Panc1 (cell line): Measurements from ENCODE around the gene PRR13. TPM values are rescaled to one million over a fixed set of nuclear protein-coding genes. Genes with fewer than 3 reads are reported as not detected.
"Not testable (repeated sequence)": the region's sequence is repeated elsewhere in the genome, so short reads cannot be mapped to it uniquely, and the experiment has no call there.

Experiments
- ATAC-seq: fragments of 200-7000 bp; cut with Tn5 transposase; 2 replicates; pipeline ENCODE4 v1.9.1; 2020; ENCODE audit warnings: mild to moderate bottlenecking, moderate library complexity
- BruUV-seq: library from RNA; stranded (reverse); fragments of 400-500 nt; replicated peaks from 2 replicates; lab custom pipeline; 2021; lab: Mats Ljungman, UMichigan
- CTCF ChIA-PET: fragments of 300-600 bp; sonication (Branson Sonifier 250); formaldehyde crosslinking; loops from one replicate; lab custom pipeline; 2022; ENCODE audit warnings: antibody characterized with exemption; lab: Charles Lee
- POLR2A ChIA-PET: fragments of 300-600 bp; sonication (Branson Sonifier 250); formaldehyde crosslinking; loops from one replicate; lab custom pipeline; 2022; ENCODE audit warnings: antibody characterized with exemption; lab: Charles Lee
- DNase-seq: peaks from one replicate; pipeline ENCODE4 v3.0.0-alpha.2; 2010; ENCODE audit warnings: low read depth, low spot score
- H3K27ac ChIP-seq: 2 replicates; pipeline ENCODE4 v1.5.1; 2011; ENCODE audit warnings: mild to moderate bottlenecking, low read length, inconsistent platforms
- H3K27me3 ChIP-seq: fragments of 200-500 bp; sonication (Bioruptor generic); 2 replicates; pipeline ENCODE4 v1.6.0; 2014; ENCODE audit warnings: low read length, inconsistent platforms; ENCODE audit not compliant: control insufficient read depth, insufficient read depth
- H3K36me3 ChIP-seq: fragments of 200-500 bp; sonication (Bioruptor generic); 2 replicates; pipeline ENCODE4 v1.5.1; 2014; ENCODE audit warnings: inconsistent platforms, mild to moderate bottlenecking, low read length, moderate library complexity; ENCODE audit not compliant: control insufficient read depth, insufficient read depth
- H3K4me1 ChIP-seq: 2 replicates; pipeline ENCODE4 v1.5.1; 2011; ENCODE audit warnings: inconsistent platforms, mild to moderate bottlenecking, low read length, moderate library complexity; ENCODE audit not compliant: control insufficient read depth, insufficient read depth
- H3K4me3 ChIP-seq, 2 experiments: 2 replicates each; pipeline ENCODE4 v1.5.1; 2011 to 2012; ENCODE audit warnings: low read depth in 2 of 2, low read length in 2 of 2, mild to moderate bottlenecking in 2 of 2, inconsistent platforms in 1 of 2, moderate library complexity in 1 of 2
- H3K9me3 ChIP-seq: fragments of 200-500 bp; sonication (Bioruptor generic); 2 replicates; pipeline ENCODE4 v1.5.1; 2014; ENCODE audit warnings: low read depth, mild to moderate bottlenecking, inconsistent platforms, low read length, moderate library complexity; ENCODE audit not compliant: control insufficient read depth, insufficient read depth
- CTCF ChIP-seq: fragments of 450-650 bp; IDR thresholded peaks from 2 replicates; pipeline ENCODE4 v1.5.1; 2017; ENCODE audit warnings: mild to moderate bottlenecking
- POLR2AphosphoS5 ChIP-seq: IDR thresholded peaks from 2 replicates; pipeline ENCODE4 v1.6.1; 2012; ENCODE audit warnings: mild to moderate bottlenecking, low read depth, low read length, moderate library complexity
- REST ChIP-seq, 2 experiments: IDR thresholded peaks; 2 replicates each; pipeline ENCODE4 v1.6.1; 2011 to 2012; ENCODE audit warnings: low read depth in 2 of 2, control low read depth in 1 of 2, low read length in 1 of 2, mild to moderate bottlenecking in 1 of 2, moderate library complexity in 1 of 2; ENCODE audit not compliant: insufficient read depth in 1 of 2
- SIN3A ChIP-seq: IDR thresholded peaks from 2 replicates; pipeline ENCODE4 v1.6.1; 2012; ENCODE audit warnings: low read depth, mild to moderate bottlenecking, low read length, moderate library complexity, borderline replicate concordance; ENCODE audit not compliant: insufficient read depth
- TCF7L2 ChIP-seq: IDR thresholded peaks from 2 replicates; pipeline ENCODE4 v1.6.1; 2011; ENCODE audit warnings: mild to moderate bottlenecking, low read depth, low read length, inconsistent platforms
- in situ Hi-C: cut with HindIII; loops from 2 replicates; pipeline ENCODE4 v1.10.0; 2016; ENCODE audit warnings: low sequenced_read_pairs, low pct_unique_long_range_greater_than_20kb
- intact Hi-C: fragments of 100-400 bp; cut with micrococcal nuclease; formaldehyde crosslinking; loops from one replicate; pipeline ENCODE4 v1.10.0; 2022; ENCODE audit not compliant: unreplicated experiment
- total RNA-seq: library from RNA; stranded (reverse); gene quantifications from one replicate; pipeline ENCODE4 v1.2.1, GENCODE V29; 2021; ENCODE audit not compliant: unreplicated experiment

The PRR13 gene
- total RNA-seq, 1 experiment from 2014 or later, result 454 TPM

GRCh38 chr12:53422247-53422646, 19.3 kb upstream of the PRR13 start:
- H3K27ac ChIP-seq, H3K27me3 ChIP-seq, DNase-seq, H3K36me3 ChIP-seq, H3K4me3 ChIP-seq, H3K9me3 ChIP-seq, BruUV-seq, ATAC-seq, intact Hi-C loops: not testable (repeated sequence)
- ChIA-PET CTCF (interaction anchor here (0.7 to 2.5 kb wide), 4 partner anchors 12 to 98 kb away, joined by 5 to 36 read pairs (median 18); no protein-coding TSS in a partner anchor), POLR2A (interaction anchor here (0.7 kb wide), 1 partner anchor 71 kb away, joined by 8 read pairs; no protein-coding TSS in a partner anchor)
- in situ Hi-C loops, result loop anchor here (5.0 kb wide), 1 partner anchor 65 kb away; no protein-coding TSS in a partner anchor
- peaks cover 10% of the 10 kb centered on the region for H3K4me1 ChIP-seq

GRCh38 chr12:53423597-53423996, 17.9 kb upstream of the PRR13 start, which contains the start of gene AMHR2:
Gene AMHR2, plus strand, starts transcription at chr12:53423855. Its CDS starts 80 bp downstream, at chr12:53423935.
- in situ Hi-C loops, result loop anchor here (5.0 kb wide), 1 partner anchor 66 kb away; no protein-coding TSS in a partner anchor

More at GRCh38 chr12:53423597-53423996, 17.9 kb upstream of the PRR13 start, which contains the start of gene AMHR2:
- Histone ChIP-seq H3K27me3 (no peaks in the 10 kb centered on the region), H3K9me3 (no peaks in the 10 kb centered on the region), H3K27ac (no peak within 1 kb of the TSS), H3K4me1 (peaks cover 16% of the 10 kb centered on the region), H3K4me3 (no peak within 1 kb of the TSS), H3K36me3 (no peaks in the 10 kb centered on the region)
- intact Hi-C loops, result no loop called here
- DNase-seq (no peak), ATAC-seq (no peak)
- ChIA-PET POLR2A (no interaction called here), CTCF (no interaction called here)
- TF ChIP-seq REST (IDR thresholded peaks at IDR 0.05; ENCODE audit: insufficient read depth in 1 of 2, low read depth in 2 of 2, low read length in 1 of 2) (no peak), CTCF (no peak), POLR2AphosphoS5 (no peak), SIN3A (no peak), TCF7L2 (no peak)
- BruUV-seq, result no TSS peak
